HepG2 (cell line): ENCODE data around the gene NAP1L1. TPM values are rescaled to one million over a fixed set of nuclear protein-coding genes. Genes with fewer than 3 reads are reported as not detected.

Experiments
- ATAC-seq: fragments of 200-7000 bp; cut with Tn5 transposase; 3 replicates; pipeline ENCODE4 v1.9.1; 2020; ENCODE audit warnings: mild to moderate bottlenecking, moderate library complexity
- BruUV-seq: library from RNA; stranded (reverse); fragments of 400-500 nt; replicated peaks from 2 replicates; lab custom pipeline; 2021; lab: Mats Ljungman, UMichigan
- CTCF ChIA-PET: fragments of 300-600 bp; formaldehyde crosslinking; extraction: SDS; loops from one replicate; lab custom pipeline; 2021; ENCODE audit warnings: low total read pairs, inconsistent platforms, low intra/inter-chr PET ratio; lab: Yijun Ruan, JAX
- POLR2A ChIA-PET: fragments of 350-600 bp; sonication (Branson Sonifier 250); formaldehyde crosslinking; loops from one replicate; lab custom pipeline; 2020; ENCODE audit warnings: antibody characterized with exemption, inconsistent platforms; lab: Yijun Ruan, JAX
- DNase-seq: peaks from one replicate; pipeline ENCODE4 v3.0.0-alpha.2; 2015; ENCODE audit warnings: low spot score
- FAIRE-seq: peaks from 3 replicates; lab custom pipeline; 2011; peaks lifted over from hg19 to GRCh38; lab: Jason Lieb, UNC
- H2AFZ ChIP-seq: one replicate; pipeline ENCODE4 v1.6.1; 2011; ENCODE audit warnings: low read length, inconsistent platforms
- H3K27ac ChIP-seq: fragments of 300-600 bp; 3 replicates; pipeline ENCODE4 v1.8.0; 2011; ENCODE audit warnings: mixed run types, mild to moderate bottlenecking, mixed read lengths, low read length, inconsistent platforms; ENCODE audit not compliant: insufficient read depth; ENCODE audit errors: extremely low read length
- H3K27me3 ChIP-seq, 2 experiments: fragments of 200-600 bp in 1 of 2; 2 replicates in 1 of 2; 3 replicates in 1 of 2; pipeline versions ENCODE4 v1.6.0 to v1.8.0; 2011; ENCODE audit warnings: low read length in 2 of 2, mild to moderate bottlenecking in 2 of 2, moderate library complexity in 2 of 2, inconsistent platforms in 1 of 2; ENCODE audit not compliant: insufficient read depth in 2 of 2, control insufficient read depth in 1 of 2
- H3K36me3 ChIP-seq, 2 experiments: fragments of 200-600 bp in 1 of 2; replicated peaks in 1 of 2; 2 replicates in 1 of 2; 3 replicates in 1 of 2; pipeline versions ENCODE4 v1.5.1 to v1.8.0; 2011; ENCODE audit warnings: low read length in 2 of 2, inconsistent platforms in 1 of 2; ENCODE audit not compliant: insufficient read depth in 2 of 2, control insufficient read depth in 1 of 2
- H3K4me1 ChIP-seq: 2 replicates; pipeline ENCODE4 v1.5.1; 2012; ENCODE audit warnings: low read length, inconsistent platforms; ENCODE audit not compliant: insufficient read depth
- H3K4me2 ChIP-seq: 2 replicates; pipeline ENCODE4 v1.6.0; 2011; ENCODE audit warnings: low read depth, low read length, inconsistent platforms
- H3K4me3 ChIP-seq, 3 experiments: fragments of 200-600 bp in 1 of 3; sonication (generic), shearing (Covaris generic) in 1 of 3; replicated peaks in 1 of 3; 2 replicates each; pipeline ENCODE4 v1.5.1; 2011 to 2016; ENCODE audit warnings: low read length in 3 of 3, inconsistent platforms in 2 of 3, low read depth in 2 of 3, mild to moderate bottlenecking in 2 of 3, control low read depth in 1 of 3, mixed read lengths in 1 of 3; ENCODE audit not compliant: insufficient read depth in 1 of 3
- H3K79me2 ChIP-seq: one replicate; pipeline ENCODE4 v1.6.1; 2011; ENCODE audit warnings: low read length, inconsistent platforms; ENCODE audit not compliant: insufficient read depth
- H3K9ac ChIP-seq: 2 replicates; pipeline ENCODE4 v1.6.0; 2011; ENCODE audit warnings: mild to moderate bottlenecking, low read depth, low read length, inconsistent platforms; ENCODE audit not compliant: insufficient read depth
- H3K9me3 ChIP-seq: 2 replicates; pipeline ENCODE4 v1.5.1; 2012; ENCODE audit warnings: mild to moderate bottlenecking, low read length
- H4K20me1 ChIP-seq: 2 replicates; pipeline ENCODE4 v1.6.0; 2011; ENCODE audit warnings: inconsistent platforms, mild to moderate bottlenecking, low read length, moderate library complexity; ENCODE audit not compliant: insufficient read depth
- BCL6 ChIP-seq: IDR thresholded peaks from 2 replicates; pipeline ENCODE4 v1.6.1; 2016; ENCODE audit warnings: missing genetic modification reagents, missing compliant biosample characterization
- CEBPB ChIP-seq: IDR thresholded peaks from 2 replicates; pipeline ENCODE4 v1.6.1; 2011; ENCODE audit warnings: low read depth, low read length, improper control_type of control experiment, borderline replicate concordance
- FOXK2 ChIP-seq: fragments of 450-650 bp; IDR thresholded peaks from 2 replicates; pipeline ENCODE4 v1.6.1; 2016
- ZNF720 ChIP-seq: sonication (generic); formaldehyde crosslinking; IDR thresholded peaks from 2 replicates; pipeline ENCODE4 v1.4.0; 2020; ENCODE audit warnings: missing genetic modification reagents
- WGBS: methylation state at CpG from one replicate; pipeline ENCODE4 v1.1.6; 2017; ENCODE audit warnings: low lambda C conversion rate; 5-methylcytosine and 5-hydroxymethylcytosine counted together
- in situ Hi-C: cut with HindIII; loops from 2 replicates; pipeline ENCODE4 v1.10.0; 2017; ENCODE audit warnings: low pct_unique_long_range_greater_than_20kb; ENCODE audit not compliant: extremely low pct_ligation_motif_present
- intact Hi-C: fragments of 100-400 bp; cut with micrococcal nuclease; formaldehyde crosslinking; loops from one replicate; pipeline ENCODE4 v1.10.0; 2022; ENCODE audit not compliant: unreplicated experiment
- polyA plus RNA-seq, 8 experiments: library from polyadenylated mRNA; depleted of rRNA in 3 of 8; stranded (reverse) in 7 of 8; unstranded in 1 of 8; fragments of >200 nt; fragmentation: Illumina TruSeq in 4 of 8; extraction: Trizol in 4 of 8; gene quantifications; 2 replicates each; pipeline versions ENCODE4 v1.2.1 to v1.2.3, GENCODE V29; 2011 to 2016; ENCODE audit warnings: low read depth in 4 of 8, missing spikeins in 1 of 8, mixed read lengths in 1 of 8; ENCODE audit not compliant: insufficient read depth in 1 of 8
- total RNA-seq, 5 experiments: library from RNA; depleted of rRNA; stranded (reverse); fragments of >200 nt; fragmentation: Illumina TruSeq; extraction: Trizol; gene quantifications; 2 replicates each; pipeline ENCODE4 v1.2.3, GENCODE V29; 2016; ENCODE audit warnings: low read depth in 1 of 5

NAP1L1 gene
- total and polyA plus RNA-seq, 2 of the 13 experiments (the other 11 are each of a cell fraction or from before 2014, with no cell fraction given), result 207 to 309 TPM

- Histone ChIP-seq H3K9me3 (no peaks in the 10 kb centered on the region), H3K36me3 (no peaks in the 10 kb centered on the region), H3K9ac (no peak overlapping the region), H3K79me2 (no peaks in the 10 kb centered on the region), H4K20me1 (no peaks in the 10 kb centered on the region), H3K27ac (no peak overlapping the region), H2AFZ (no peak overlapping the region), H3K4me2 (no peak overlapping the region), H3K27me3 (peaks cover 1 to 3% of the 10 kb centered on the region in 2 experiments; a peak in 4 of 5 replicates), H3K4me1 (no peaks in the 10 kb centered on the region), H3K4me3 (no peak overlapping the region)
- DNase-seq, result no peak
- ChIA-PET CTCF (no interaction called here), POLR2A (no interaction called here)
- no TSS peak for BruUV-seq
- no peak for FAIRE-seq
- 4% methylated on average over 1 of the region's 1 CpG for WGBS
- ATAC-seq, result no peak
- intact Hi-C loops (no loop called here), in situ Hi-C loops (no loop called here)
- TF ChIP-seq FOXK2 (0 out of 2 replicates have a peak, but pooled peaks have one; percentile 11), BCL6 (CRISPR knock-in tag) (no peak)
Observed at GRCh38 chr12:76111209-76111749, 26.8 kb upstream of the NAP1L1 start.

DNA sequence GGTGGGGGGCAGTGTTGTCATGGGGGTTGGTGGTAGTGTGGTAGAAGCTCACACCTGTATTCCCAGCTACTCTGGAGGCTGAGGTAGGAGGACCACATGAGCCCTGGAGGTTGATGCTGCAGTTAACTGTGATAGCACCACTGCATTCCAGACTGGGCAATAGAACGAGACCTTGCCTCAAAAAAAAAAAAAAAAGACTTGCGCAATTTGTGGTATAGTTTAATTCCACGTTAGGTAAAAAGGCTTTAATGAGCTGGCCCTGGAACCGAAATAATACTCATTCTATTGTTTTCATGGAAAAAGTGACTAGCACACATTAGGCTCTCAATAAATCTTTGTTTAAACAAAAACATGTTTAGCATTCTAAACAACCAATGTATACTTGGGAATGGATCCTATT lies 25.4 kb upstream of the NAP1L1 start:
- POLR2A ChIA-PET, result no interaction called here
- no peak overlapping the region for H3K4me3 ChIP-seq
- H4K20me1 ChIP-seq, result no peaks in the 10 kb centered on the region
- TF ChIP-seq CEBPB (peak; percentile 28; the same call in 1 of the 2 replicates), ZNF720 (CRISPR knock-in tag) (no peak)
- no peak for ATAC-seq
- peaks cover 1 to 3% of the 10 kb centered on the region in 2 experiments; a peak in 4 of 5 replicates for H3K27me3 ChIP-seq
- no peak overlapping the region for H2AFZ ChIP-seq
- WGBS, result 20% methylated on average over 4 of the region's 4 CpGs
- no peak overlapping the region for H3K4me2 ChIP-seq
- H3K4me1 ChIP-seq, result no peaks in the 10 kb centered on the region
- no peak for FAIRE-seq
- CTCF ChIA-PET, result no interaction called here
- no peak overlapping the region for H3K27ac ChIP-seq
- intact Hi-C loops (no loop called here), in situ Hi-C loops (no loop called here)
- H3K36me3 ChIP-seq, result no peaks in the 10 kb centered on the region
- BruUV-seq, result no TSS peak
- H3K9me3 ChIP-seq, result no peaks in the 10 kb centered on the region
- no peak for DNase-seq
- no peaks in the 10 kb centered on the region for H3K79me2 ChIP-seq
- no peak overlapping the region for H3K9ac ChIP-seq
